BE2C (cell line): Measurements from ENCODE around the gene ZNF774.
"Not testable (repeated sequence)": the region's sequence is repeated elsewhere in the genome, so short reads cannot be mapped to it uniquely, and the experiment has no call there.

Source experiments
- DNase-seq: peaks from one replicate; pipeline ENCODE4 v3.0.0-alpha.2; 2020
- H3K27me3 ChIP-seq: fragments of 250-450 bp; sonication (Bioruptor Pico); 2 replicates; pipeline ENCODE4 v1.5.1; 2020; ENCODE audit warnings: mild to moderate bottlenecking
- H3K36me3 ChIP-seq: fragments of 250-450 bp; sonication (Bioruptor Pico); 2 replicates; pipeline ENCODE4 v1.5.1; 2020; ENCODE audit warnings: mild to moderate bottlenecking
- H3K4me1 ChIP-seq: fragments of 250-450 bp; sonication (Bioruptor Pico); 2 replicates; pipeline ENCODE4 v1.5.1; 2020
- H3K4me3 ChIP-seq: 2 replicates; pipeline ENCODE4 v1.5.1; 2011; ENCODE audit warnings: low read depth, low read length
- H3K9me3 ChIP-seq: fragments of 250-450 bp; sonication (Bioruptor Pico); 2 replicates; pipeline ENCODE4 v1.5.1; 2020
- CTCF ChIP-seq: IDR thresholded peaks from 2 replicates; pipeline ENCODE4 v1.5.1; 2012; ENCODE audit warnings: mild to moderate bottlenecking, low read depth, low read length

Gene ZNF774

GRCh38 chr15:90337256-90337655, 14.8 kb upstream of the ZNF774 start:
- H3K4me1 ChIP-seq = no peaks in the 10 kb centered on the region
- H3K27me3 ChIP-seq = no peaks in the 10 kb centered on the region
- TF ChIP-seq CTCF = no peak
- no peaks in the 10 kb centered on the region for H3K36me3 ChIP-seq
- no peak overlapping the region for H3K4me3 ChIP-seq
- no peak for DNase-seq
- no peaks in the 10 kb centered on the region for H3K9me3 ChIP-seq

GRCh38 chr15:90338532-90338931, 13.6 kb upstream of the ZNF774 start:
- Histone ChIP-seq H3K27me3 (no peaks in the 10 kb centered on the region), H3K4me1 (no peaks in the 10 kb centered on the region), H3K9me3 (no peaks in the 10 kb centered on the region), H3K36me3 (no peaks in the 10 kb centered on the region), H3K4me3 (no peak overlapping the region)
- no peak for DNase-seq
- no peak for TF ChIP-seq CTCF

GRCh38 chr15:90340345-90340744, 11.7 kb upstream of the ZNF774 start:
- no peaks in the 10 kb centered on the region for H3K9me3 ChIP-seq
- H3K27me3 ChIP-seq = no peaks in the 10 kb centered on the region
- H3K36me3 ChIP-seq = no peaks in the 10 kb centered on the region
- DNase-seq = no peak
- no peaks in the 10 kb centered on the region for H3K4me1 ChIP-seq
- TF ChIP-seq CTCF = no peak
- H3K4me3 ChIP-seq = no peak overlapping the region

GRCh38 chr15:90343302-90343790, 8.7 kb upstream of the ZNF774 start:
- Histone ChIP-seq H3K4me3 (no peak overlapping the region), H3K4me1 (no peaks in the 10 kb centered on the region), H3K9me3 (no peaks in the 10 kb centered on the region), H3K36me3 (no peaks in the 10 kb centered on the region), H3K27me3 (no peaks in the 10 kb centered on the region)
- DNase-seq = no peak
- TF ChIP-seq CTCF = no peak

DNA sequence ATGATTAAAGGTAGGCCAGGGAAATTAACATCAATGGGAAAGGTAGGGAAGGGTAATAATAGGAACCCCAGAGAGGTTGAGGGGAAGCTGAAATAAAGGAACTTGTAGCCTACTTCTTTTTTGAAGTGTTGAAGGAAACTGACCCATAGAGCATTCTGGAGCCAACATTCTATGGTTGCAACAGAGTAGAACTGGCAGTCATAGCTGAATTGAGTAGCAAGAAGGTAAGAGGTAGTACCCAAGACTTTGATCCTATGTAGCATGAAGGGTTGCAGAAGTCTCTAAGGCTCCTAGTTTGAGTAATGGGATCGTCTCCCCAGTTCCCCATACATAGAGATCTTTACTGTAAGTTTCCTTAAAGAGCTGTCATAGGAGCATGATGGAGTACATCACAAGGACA, 7.4 kb upstream of the ZNF774 start:
- Histone ChIP-seq H3K36me3 (no peaks in the 10 kb centered on the region), H3K4me3 (no peak overlapping the region), H3K9me3 (no peaks in the 10 kb centered on the region), H3K27me3 (no peaks in the 10 kb centered on the region), H3K4me1 (no peaks in the 10 kb centered on the region)
- TF ChIP-seq CTCF = no peak
- no peak for DNase-seq

GRCh38 chr15:90345857-90346256, 6.2 kb upstream of the ZNF774 start:
- Histone ChIP-seq H3K9me3 (no peaks in the 10 kb centered on the region), H3K36me3 (no peaks in the 10 kb centered on the region), H3K4me1 (no peaks in the 10 kb centered on the region), H3K4me3 (no peak overlapping the region), H3K27me3 (no peaks in the 10 kb centered on the region)
- TF ChIP-seq CTCF = no peak
- DNase-seq = no peak

DNA sequence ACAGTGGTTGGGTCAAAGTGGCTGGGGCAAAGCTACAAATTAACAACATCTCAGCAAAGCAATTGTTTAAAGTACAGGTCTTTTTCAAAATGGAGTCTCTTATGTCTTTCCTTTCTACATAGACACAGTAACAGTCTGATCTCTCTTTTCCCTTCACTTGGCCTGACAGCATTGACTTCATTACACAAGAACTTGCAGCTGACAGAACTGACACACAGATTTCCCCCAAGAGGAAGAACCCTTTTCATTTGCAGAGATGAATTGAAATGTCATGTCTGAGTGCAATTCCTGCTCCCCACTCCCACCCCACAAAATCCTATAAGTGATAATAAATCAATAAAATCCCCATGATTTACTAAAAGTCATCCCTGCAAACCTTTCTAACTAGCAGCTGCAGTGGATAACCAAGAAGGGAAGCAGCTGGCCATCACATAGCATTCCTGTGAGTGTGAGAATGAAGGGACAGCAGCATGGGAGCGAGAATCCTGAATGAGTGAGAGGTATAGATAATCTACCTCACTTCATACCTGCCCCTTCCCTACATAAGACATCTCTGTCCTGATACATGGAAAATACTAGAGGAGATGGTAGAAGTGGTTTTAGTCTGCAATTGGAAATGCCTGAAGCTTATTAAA, 4.5 kb upstream of the ZNF774 start:
- not testable (repeated sequence) for DNase-seq, H3K27me3 ChIP-seq, H3K4me1 ChIP-seq, H3K36me3 ChIP-seq, H3K9me3 ChIP-seq, H3K4me3 ChIP-seq
